GM12878 (cell line): Measurements from ENCODE around the gene ELN. TPM values are rescaled to one million over a fixed set of nuclear protein-coding genes. Genes with fewer than 3 reads are reported as not detected.

Experiments used
- ATAC-seq: fragments of 200-7000 bp; cut with Tn5 transposase; 3 replicates; pipeline ENCODE4 v1.9.1; 2020; ENCODE audit warnings: mild to moderate bottlenecking, moderate library complexity
- BruUV-seq: library from RNA; stranded (reverse); fragments of 400-500 nt; replicated peaks from 2 replicates; lab custom pipeline; 2021; lab: Mats Ljungman, UMichigan
- CTCF ChIA-PET: fragments of 300-600 bp; sonication (Branson Sonifier 250); formaldehyde crosslinking; extraction: SDS; loops from one replicate; lab custom pipeline; 2021; ENCODE audit warnings: inconsistent platforms; lab: Yijun Ruan, JAX
- POLR2A ChIA-PET: fragments of 350-600 bp; formaldehyde crosslinking; extraction: SDS; loops from one replicate; lab custom pipeline; 2021; ENCODE audit warnings: inconsistent platforms; lab: Charles Lee
- RAD21 ChIA-PET: fragments of 300-600 bp; sonication (Branson Sonifier 250); formaldehyde crosslinking; loops from one replicate; lab custom pipeline; 2023; ENCODE audit warnings: antibody characterized with exemption; ENCODE audit not compliant: unreplicated experiment; lab: Charles Lee
- SMC1A ChIA-PET: fragments of 300-600 bp; sonication (Branson Sonifier 250); formaldehyde crosslinking; loops from one replicate; lab custom pipeline; 2023; ENCODE audit not compliant: unreplicated experiment, uncharacterized antibody; lab: Charles Lee
- DNase-seq: peaks from one replicate; pipeline ENCODE4 v3.0.0-alpha.2; 2011; ENCODE audit warnings: low read depth, low spot score
- FAIRE-seq: peaks from 3 replicates; lab custom pipeline; 2011; peaks lifted over from hg19 to GRCh38; lab: Jason Lieb, UNC
- H2AFZ ChIP-seq: 2 replicates; pipeline ENCODE4 v1.6.0; 2011; ENCODE audit warnings: low read depth, low read length, control low read depth; ENCODE audit not compliant: control insufficient read depth
- H3K27ac ChIP-seq: 2 replicates; pipeline ENCODE4 v1.5.1; 2011; ENCODE audit warnings: control low read depth; ENCODE audit not compliant: control insufficient read depth, insufficient read depth
- H3K27me3 ChIP-seq, 2 experiments: replicated peaks in 1 of 2; 2 replicates each; pipeline versions ENCODE4 v1.6.0 to v1.6.1; 2011; ENCODE audit warnings: low read length in 1 of 2; ENCODE audit not compliant: control insufficient read depth in 2 of 2, insufficient read depth in 2 of 2
- H3K36me3 ChIP-seq, 2 experiments: 2 replicates each; pipeline ENCODE4 v1.5.1; 2011; ENCODE audit warnings: low read length in 1 of 2; ENCODE audit not compliant: control insufficient read depth in 2 of 2, insufficient read depth in 2 of 2
- H3K4me1 ChIP-seq: 2 replicates; pipeline ENCODE4 v1.6.1; 2011; ENCODE audit warnings: mild to moderate bottlenecking, low read length, moderate library complexity, mixed read lengths; ENCODE audit not compliant: control insufficient read depth, insufficient read depth
- H3K4me2 ChIP-seq: 2 replicates; pipeline ENCODE4 v1.6.0; 2011; ENCODE audit warnings: control low read depth; ENCODE audit not compliant: control insufficient read depth, insufficient read depth
- H3K4me3 ChIP-seq: fragments of 200-600 bp; sonication (generic); 2 replicates; pipeline ENCODE4 v1.5.1; 2016
- H3K79me2 ChIP-seq: 2 replicates; pipeline ENCODE4 v1.6.0; 2011; ENCODE audit warnings: low read length; ENCODE audit not compliant: control insufficient read depth, insufficient read depth
- H3K9ac ChIP-seq: 2 replicates; pipeline ENCODE4 v1.8.0; 2011; ENCODE audit warnings: low read length, control low read depth, mixed read lengths; ENCODE audit not compliant: control insufficient read depth, insufficient read depth
- H3K9me3 ChIP-seq: replicated peaks from 3 replicates; pipeline ENCODE4 v1.5.1; 2011; ENCODE audit warnings: mild to moderate bottlenecking, low read length; ENCODE audit not compliant: control insufficient read depth, insufficient read depth
- H4K20me1 ChIP-seq: 2 replicates; pipeline ENCODE4 v1.6.0; 2011; ENCODE audit not compliant: control insufficient read depth, insufficient read depth
- CBFB ChIP-seq: IDR thresholded peaks from 2 replicates; pipeline ENCODE4 v1.6.1; 2016; ENCODE audit warnings: antibody characterized with exemption, low read depth
- CREB1 ChIP-seq: IDR thresholded peaks from 2 replicates; pipeline ENCODE4 v1.6.1; 2012; ENCODE audit warnings: low read depth, mild to moderate bottlenecking, inconsistent platforms
- FOS ChIP-seq: IDR thresholded peaks from 3 replicates; pipeline ENCODE4 v1.6.1; 2011; ENCODE audit warnings: borderline replicate concordance; ENCODE audit not compliant: insufficient read length; ENCODE audit errors: extremely low read depth
- NFXL1 ChIP-seq: fragments of 450-650 bp; IDR thresholded peaks from 2 replicates; pipeline ENCODE4 v1.6.1; 2017; ENCODE audit warnings: antibody characterized with exemption, mild to moderate bottlenecking, borderline replicate concordance
- TCF3 ChIP-seq: IDR thresholded peaks from 2 replicates; pipeline ENCODE4 v1.6.1; 2012; ENCODE audit warnings: low read depth, mild to moderate bottlenecking, low read length, borderline replicate concordance; ENCODE audit not compliant: insufficient read depth
- ZNF217 ChIP-seq: fragments of 450-650 bp; IDR thresholded peaks from 2 replicates; pipeline ENCODE4 v1.6.1; 2017; ENCODE audit warnings: antibody characterized with exemption, mild to moderate bottlenecking
- ZNF384 ChIP-seq: IDR thresholded peaks from 2 replicates; pipeline ENCODE4 v1.6.1; 2012; ENCODE audit warnings: low read depth, mild to moderate bottlenecking, low read length, improper control_type of control experiment, borderline replicate concordance
- WGBS: methylation state at CpG from one replicate; pipeline ENCODE4 v1.1.6; 2016; ENCODE audit warnings: low lambda C conversion rate; ENCODE audit not compliant: insufficient replicate concordance, insufficient coverage; ENCODE audit errors: missing lambda C conversion rate; 5-methylcytosine and 5-hydroxymethylcytosine counted together
- in situ Hi-C: fragments of 300-500 bp; cut with MboI; formaldehyde crosslinking; loops from 9 replicates; pipeline ENCODE4 v1.14.3; 2018; ENCODE audit warnings: mixed read lengths
- intact Hi-C: fragments of 100-400 bp; cut with micrococcal nuclease; formaldehyde crosslinking; loops from one replicate; pipeline ENCODE4 v1.14.2; 2022; ENCODE audit not compliant: unreplicated experiment
- polyA plus RNA-seq, 11 experiments: library from polyadenylated mRNA; depleted of rRNA in 4 of 11; unstranded in 6 of 11; stranded (reverse) in 5 of 11; fragments of >200 nt; fragmentation: Nextera tagmentation in 4 of 11; fragmentation: Illumina TruSeq in 1 of 11; extraction: Ambion mirVana in 4 of 11; extraction: Trizol in 1 of 11; gene quantifications; 1 replicate in 1 of 11; 2 replicates in 10 of 11; pipeline versions ENCODE4 v1.2.1 to v1.2.3, GENCODE V29; 2011 to 2016; ENCODE audit warnings: inconsistent platforms in 2 of 11, missing spikeins in 2 of 11, low read depth in 1 of 11
- total RNA-seq, 4 experiments: library from RNA; depleted of rRNA in 3 of 4; stranded (reverse); fragments of >200 nt in 3 of 4; fragmentation: Illumina TruSeq in 1 of 4; extraction: Trizol in 1 of 4; gene quantifications; 2 replicates each; pipeline versions ENCODE4 v1.2.1 to v1.2.3, GENCODE V29; 2013 to 2021
- TF ChIP-seq, protein P1 (sequence below): fragments of 450-650 bp; IDR thresholded peaks from 2 replicates; pipeline ENCODE4 v1.6.1; 2016; ENCODE audit warnings: mild to moderate bottlenecking

ELN gene
- total and polyA plus RNA-seq, 10 of the 15 experiments (the other 5 are each of a cell fraction or from before 2014, with no cell fraction given): 0.08 to 0.27 (median 0.23) TPM; not detected in 7

DNA sequence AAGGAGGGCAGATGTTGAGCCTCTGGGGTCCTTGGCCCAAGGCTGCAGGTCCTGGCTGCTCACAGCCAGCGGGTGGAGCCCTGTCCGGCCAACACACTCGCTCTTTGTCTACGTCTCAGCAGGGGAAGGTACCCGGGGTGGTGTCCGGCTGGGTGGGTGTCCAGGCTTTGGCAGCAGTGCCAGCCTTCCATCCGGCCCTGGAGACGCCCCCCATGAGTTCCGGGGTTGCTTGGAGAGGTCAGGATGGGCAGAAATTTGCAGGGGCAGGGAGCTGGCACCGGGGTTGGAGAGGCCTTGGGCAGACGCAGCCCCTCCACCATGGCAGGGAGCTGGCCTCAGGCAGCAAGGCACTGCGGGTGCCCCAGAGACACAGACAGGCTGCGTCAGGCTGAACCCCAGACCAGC, 42.2 kb upstream of the ELN start:
- TF ChIP-seq, protein P1, sequence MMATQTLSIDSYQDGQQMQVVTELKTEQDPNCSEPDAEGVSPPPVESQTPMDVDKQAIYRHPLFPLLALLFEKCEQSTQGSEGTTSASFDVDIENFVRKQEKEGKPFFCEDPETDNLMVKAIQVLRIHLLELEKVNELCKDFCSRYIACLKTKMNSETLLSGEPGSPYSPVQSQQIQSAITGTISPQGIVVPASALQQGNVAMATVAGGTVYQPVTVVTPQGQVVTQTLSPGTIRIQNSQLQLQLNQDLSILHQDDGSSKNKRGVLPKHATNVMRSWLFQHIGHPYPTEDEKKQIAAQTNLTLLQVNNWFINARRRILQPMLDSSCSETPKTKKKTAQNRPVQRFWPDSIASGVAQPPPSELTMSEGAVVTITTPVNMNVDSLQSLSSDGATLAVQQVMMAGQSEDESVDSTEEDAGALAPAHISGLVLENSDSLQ: no peak
- TF ChIP-seq CBFB: no peak
- TF ChIP-seq FOS: no peak
- no peak for TF ChIP-seq NFXL1
- TF ChIP-seq ZNF384: no peak
- TF ChIP-seq TCF3: no peak
- TF ChIP-seq ZNF217: no peak
- no peak for TF ChIP-seq CREB1
- TF ChIP-seq, all 136 proteins: peak for 0
- H4K20me1 ChIP-seq: no peaks in the 10 kb centered on the region
- POLR2A ChIA-PET: no interaction called here
- in situ Hi-C loops (no loop called here), intact Hi-C loops (no loop called here)
- RAD21 ChIA-PET: no interaction called here
- no peak for ATAC-seq
- H3K36me3 ChIP-seq: no peaks in the 10 kb centered on the region
- H3K4me1 ChIP-seq: no peaks in the 10 kb centered on the region
- H3K27me3 ChIP-seq: no peaks in the 10 kb centered on the region
- no peak for DNase-seq
- FAIRE-seq: no peak
- H3K4me3 ChIP-seq: no peak overlapping the region
- CTCF ChIA-PET: no interaction called here
- no peaks in the 10 kb centered on the region for H3K79me2 ChIP-seq
- no peak overlapping the region for H3K9ac ChIP-seq
- 41% methylated on average over 13 of the region's 13 CpGs for WGBS
- BruUV-seq: no TSS peak
- SMC1A ChIA-PET: no interaction called here
- no peak overlapping the region for H3K27ac ChIP-seq
- H3K4me2 ChIP-seq: no peak overlapping the region
- no peaks in the 10 kb centered on the region for H3K9me3 ChIP-seq
- no peak overlapping the region for H2AFZ ChIP-seq
